Fibroblast of lung (primary cell): ENCODE measurements around the gene SRPK1. TPM values are rescaled to one million over a fixed set of nuclear protein-coding genes. Genes with fewer than 3 reads are reported as not detected.

Source experiments
- DNase-seq, 2 donors: peaks; one replicate each; pipeline versions ENCODE4 v3.0.0 to v3.0.0-alpha.2; 2010; ENCODE audit warnings: low read depth in 2 of 2
- H2AFZ ChIP-seq: 2 replicates; pipeline ENCODE4 v1.5.1; 2012; ENCODE audit warnings: low read length, control low read depth, inconsistent platforms
- H3K27ac ChIP-seq: 2 replicates; pipeline ENCODE4 v1.5.1; 2011; ENCODE audit warnings: low read length, control low read depth; ENCODE audit not compliant: insufficient read depth
- H3K27me3 ChIP-seq: 2 replicates; pipeline ENCODE4 v1.5.1; 2011; ENCODE audit warnings: mild to moderate bottlenecking, low read length; ENCODE audit not compliant: control insufficient read depth, insufficient read depth
- H3K36me3 ChIP-seq: 2 replicates; pipeline ENCODE4 v1.5.1; 2011; ENCODE audit warnings: low read length; ENCODE audit not compliant: control insufficient read depth, insufficient read depth
- H3K4me1 ChIP-seq: 2 replicates; pipeline ENCODE4 v1.5.1; 2011; ENCODE audit warnings: low read length; ENCODE audit not compliant: control insufficient read depth, insufficient read depth; ENCODE audit errors: extremely low read depth
- H3K4me2 ChIP-seq: 2 replicates; pipeline ENCODE4 v1.5.1; 2011; ENCODE audit warnings: low read length, control low read depth; ENCODE audit not compliant: insufficient read depth; ENCODE audit errors: extremely low read depth
- H3K4me3 ChIP-seq, 4 experiments: fragments of 200-600 bp in 1 of 4; sonication (generic) in 1 of 4; replicated peaks in 1 of 4; 2 replicates each; pipeline ENCODE4 v1.5.1; 2011 to 2016; ENCODE audit warnings: low read length in 4 of 4, low read depth in 3 of 4, mild to moderate bottlenecking in 3 of 4, control low read depth in 2 of 4, inconsistent platforms in 1 of 4, mixed read lengths in 1 of 4; ENCODE audit not compliant: insufficient read depth in 1 of 4; ENCODE audit errors: control extremely low read depth in 1 of 4
- H3K79me2 ChIP-seq: 2 replicates; pipeline ENCODE4 v1.5.1; 2012; ENCODE audit warnings: mild to moderate bottlenecking, low read length, inconsistent platforms; ENCODE audit not compliant: control insufficient read depth, insufficient read depth
- H3K9ac ChIP-seq: 2 replicates; pipeline ENCODE4 v1.5.1; 2011; ENCODE audit warnings: mild to moderate bottlenecking, low read length, control low read depth; ENCODE audit not compliant: insufficient read depth
- H3K9me3 ChIP-seq: 2 replicates; pipeline ENCODE4 v1.5.1; 2012; ENCODE audit warnings: low read depth, low read length; ENCODE audit not compliant: control insufficient read depth, insufficient read depth
- H4K20me1 ChIP-seq: 2 replicates; pipeline ENCODE4 v1.5.1; 2011; ENCODE audit warnings: low read length; ENCODE audit not compliant: control insufficient read depth, insufficient read depth; ENCODE audit errors: extremely low read depth
- EZH2 ChIP-seq: IDR thresholded peaks from 2 replicates; pipeline ENCODE4 v1.5.1; 2012; ENCODE audit warnings: low read length, control low read depth, mild to moderate bottlenecking; ENCODE audit errors: missing control alignments
- polyA plus RNA-seq, 2 donors: library from polyadenylated mRNA; depleted of rRNA in 1 of 2; stranded (reverse) in 1 of 2; unstranded in 1 of 2; fragments of >200 nt; gene quantifications; 2 replicates each; pipeline ENCODE4 v1.2.1, GENCODE V29; 2011 to 2012; ENCODE audit warnings: missing spikeins in 1 of 2
- total RNA-seq: library from RNA; depleted of rRNA; stranded (reverse); fragments of >200 nt; gene quantifications from 2 replicates; pipeline ENCODE4 v1.2.1, GENCODE V29; 2014
- TF ChIP-seq, protein P1 (sequence below), 2 donors: IDR thresholded peaks in 1 of 2; conservative IDR thresholded peaks in 1 of 2; 1 replicate in 1 of 2; 2 replicates in 1 of 2; pipeline ENCODE4 v1.5.1; 2011 to 2012; ENCODE audit warnings: low read length in 2 of 2, control low read depth in 1 of 2, inconsistent platforms in 1 of 2, low read depth in 1 of 2, mild to moderate bottlenecking in 1 of 2

SRPK1 gene
- total and polyA plus RNA-seq, 2 donors (not counting 1 experiment from before 2014, with no cell fraction given), result 22.2 to 44.8 TPM

DNA sequence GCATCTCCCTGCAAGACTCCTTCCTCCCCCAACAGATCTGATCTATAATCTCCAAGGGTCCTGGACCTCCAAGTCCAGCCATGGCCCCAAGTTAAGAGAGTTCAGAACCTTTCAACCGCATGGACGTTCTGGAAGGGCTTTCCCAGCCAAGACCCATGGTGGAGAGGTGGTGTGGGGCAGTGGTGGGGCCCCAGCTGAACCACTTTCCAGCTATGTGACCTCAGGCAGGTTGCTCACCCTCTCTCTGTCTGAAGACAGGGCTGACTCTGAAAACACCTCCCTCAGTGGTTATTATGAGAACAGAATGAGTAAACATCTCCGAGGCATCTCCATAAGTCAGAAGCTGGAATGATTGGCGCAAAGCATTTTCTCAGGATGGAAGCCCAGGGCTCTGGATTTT lies 124.7 kb downstream of the SRPK1 start:
- Histone ChIP-seq H4K20me1 (no peaks in the 10 kb centered on the region), H3K79me2 (no peaks in the 10 kb centered on the region), H3K4me1 (no peaks in the 10 kb centered on the region), H3K27me3 (peaks cover 3% of the 10 kb centered on the region), H3K4me2 (no peak overlapping the region), H3K4me3 (no peak overlapping the region), H3K36me3 (no peaks in the 10 kb centered on the region), H3K27ac (no peak overlapping the region), H2AFZ (no peak overlapping the region), H3K9me3 (no peaks in the 10 kb centered on the region), H3K9ac (no peak overlapping the region)
- no peak for TF ChIP-seq EZH2
- TF ChIP-seq, protein P1, sequence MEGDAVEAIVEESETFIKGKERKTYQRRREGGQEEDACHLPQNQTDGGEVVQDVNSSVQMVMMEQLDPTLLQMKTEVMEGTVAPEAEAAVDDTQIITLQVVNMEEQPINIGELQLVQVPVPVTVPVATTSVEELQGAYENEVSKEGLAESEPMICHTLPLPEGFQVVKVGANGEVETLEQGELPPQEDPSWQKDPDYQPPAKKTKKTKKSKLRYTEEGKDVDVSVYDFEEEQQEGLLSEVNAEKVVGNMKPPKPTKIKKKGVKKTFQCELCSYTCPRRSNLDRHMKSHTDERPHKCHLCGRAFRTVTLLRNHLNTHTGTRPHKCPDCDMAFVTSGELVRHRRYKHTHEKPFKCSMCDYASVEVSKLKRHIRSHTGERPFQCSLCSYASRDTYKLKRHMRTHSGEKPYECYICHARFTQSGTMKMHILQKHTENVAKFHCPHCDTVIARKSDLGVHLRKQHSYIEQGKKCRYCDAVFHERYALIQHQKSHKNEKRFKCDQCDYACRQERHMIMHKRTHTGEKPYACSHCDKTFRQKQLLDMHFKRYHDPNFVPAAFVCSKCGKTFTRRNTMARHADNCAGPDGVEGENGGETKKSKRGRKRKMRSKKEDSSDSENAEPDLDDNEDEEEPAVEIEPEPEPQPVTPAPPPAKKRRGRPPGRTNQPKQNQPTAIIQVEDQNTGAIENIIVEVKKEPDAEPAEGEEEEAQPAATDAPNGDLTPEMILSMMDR (conservative IDR thresholded peaks at IDR 0.05 in 1 of 2, IDR thresholded peaks at IDR 0.05 in 1 of 2; ENCODE audit: low read depth in 1 of 2, low read length in 2 of 2), result no peak
- DNase-seq, result no peak

- Histone ChIP-seq H3K9ac (no peak overlapping the region), H3K79me2 (no peaks in the 10 kb centered on the region), H3K27me3 (peaks cover 3% of the 10 kb centered on the region), H3K4me1 (no peaks in the 10 kb centered on the region), H3K9me3 (no peaks in the 10 kb centered on the region), H2AFZ (no peak overlapping the region), H3K4me2 (no peak overlapping the region), H3K36me3 (no peaks in the 10 kb centered on the region), H3K4me3 (no peak overlapping the region), H4K20me1 (no peaks in the 10 kb centered on the region), H3K27ac (no peak overlapping the region)
- DNase-seq, result no peak
- TF ChIP-seq, protein P1 (conservative IDR thresholded peaks at IDR 0.05 in 1 of 2, IDR thresholded peaks at IDR 0.05 in 1 of 2; ENCODE audit: low read depth in 1 of 2, low read length in 2 of 2), result no peak
- no peak for TF ChIP-seq EZH2
These were observed 125.3 kb downstream of the SRPK1 start for GRCh38 chr6:35795453-35796071.

DNA sequence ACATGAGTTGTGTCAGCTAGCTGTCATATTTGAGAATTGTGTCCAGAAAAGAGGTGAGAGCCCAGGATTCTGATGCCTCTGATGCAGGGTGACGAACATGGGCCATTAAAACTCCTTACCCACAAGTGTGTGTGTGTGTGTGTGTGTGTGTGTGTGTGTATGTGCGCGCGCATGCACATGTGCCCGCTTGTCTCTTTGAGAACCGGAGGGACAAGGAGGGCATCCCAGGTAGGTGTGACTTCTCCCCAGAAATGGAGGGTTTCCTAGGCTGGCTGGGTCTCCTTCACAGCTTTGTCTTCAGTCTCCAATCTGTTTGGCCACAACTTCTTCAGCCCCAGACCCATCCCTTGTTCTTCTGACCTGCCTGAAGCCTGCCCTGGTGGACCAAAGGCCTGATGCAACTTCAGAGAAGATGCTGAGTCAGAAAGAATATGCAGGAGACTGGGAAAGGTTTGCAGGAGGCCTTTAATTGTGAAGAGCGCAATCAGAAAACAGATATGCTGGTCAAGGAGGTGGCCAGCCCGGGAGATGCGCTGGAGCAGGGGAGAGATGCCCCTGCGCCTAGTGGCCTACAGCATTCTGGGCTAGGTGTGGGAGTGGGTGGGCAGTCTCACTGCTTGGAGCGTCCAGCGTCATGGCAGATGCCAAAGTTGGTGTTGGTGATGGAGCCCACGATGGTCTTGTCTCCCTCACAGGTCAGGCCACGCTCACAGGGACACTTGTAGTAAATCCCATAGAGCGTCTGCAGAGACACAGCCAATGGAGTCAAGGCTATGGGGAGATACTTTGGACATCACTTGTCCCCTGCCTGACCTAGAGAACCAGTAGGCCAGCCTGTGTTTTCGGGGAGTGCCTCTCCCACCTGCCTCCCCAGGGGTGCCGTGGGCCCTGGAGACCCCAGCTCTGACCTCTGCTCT lies 126.1 kb downstream of the SRPK1 start:
- Histone ChIP-seq H2AFZ (no peak overlapping the region), H3K27me3 (peaks cover 3% of the 10 kb centered on the region), H3K4me1 (no peaks in the 10 kb centered on the region), H3K4me2 (no peak overlapping the region), H3K36me3 (no peaks in the 10 kb centered on the region), H3K9me3 (no peaks in the 10 kb centered on the region), H3K79me2 (no peaks in the 10 kb centered on the region), H4K20me1 (no peaks in the 10 kb centered on the region), H3K4me3 (no peak overlapping the region), H3K27ac (no peak overlapping the region), H3K9ac (no peak overlapping the region)
- TF ChIP-seq, protein P1 (conservative IDR thresholded peaks at IDR 0.05 in 1 of 2, IDR thresholded peaks at IDR 0.05 in 1 of 2; ENCODE audit: low read depth in 1 of 2, low read length in 2 of 2), result no peak
- TF ChIP-seq EZH2, result no peak
- no peak for DNase-seq
